ENCODE results near the gene PITPNB. TPM values are rescaled to one million over a fixed set of nuclear protein-coding genes. Genes with fewer than 3 reads are reported as not detected.

The PITPNB gene
- total RNA-seq, 1 experiment from 2014 or later = 17.5 TPM

GRCh38 chr22:27873472-27873871, 45.6 kb downstream of the PITPNB start:
- Histone ChIP-seq H3K27me3 (no peaks in the 10 kb centered on the region), H3K36me3 (peaks cover 85% of the 10 kb centered on the region), H3K4me3 (no peak overlapping the region), H3K9me3 (no peaks in the 10 kb centered on the region)
- no peak for DNase-seq

- no peak for DNase-seq
- no peaks in the 10 kb centered on the region for H3K27me3 ChIP-seq
- H3K4me3 ChIP-seq = no peak overlapping the region
- H3K36me3 ChIP-seq = peaks cover 84% of the 10 kb centered on the region
- no peaks in the 10 kb centered on the region for H3K9me3 ChIP-seq
Measured at GRCh38 chr22:27872488-27872887, 46.6 kb downstream of the PITPNB start.

- Histone ChIP-seq H3K27me3 (no peaks in the 10 kb centered on the region), H3K9me3 (no peaks in the 10 kb centered on the region), H3K36me3 (peaks cover 80% of the 10 kb centered on the region), H3K4me3 (no peak overlapping the region)
- no peak for DNase-seq
Measured at GRCh38 chr22:27871306-27872014, 47.6 kb downstream of the PITPNB start.

GRCh38 chr22:27870234-27871191, 48.5 kb downstream of the PITPNB start:
- H3K27me3 ChIP-seq = no peaks in the 10 kb centered on the region
- no peak overlapping the region for H3K4me3 ChIP-seq
- DNase-seq = no peak
- H3K36me3 ChIP-seq = peaks cover 75% of the 10 kb centered on the region
- H3K9me3 ChIP-seq = no peaks in the 10 kb centered on the region

- H3K9me3 ChIP-seq = no peaks in the 10 kb centered on the region
Measured at GRCh38 chr22:27868732-27869282, 50.2 kb downstream of the PITPNB start.

GRCh38 chr22:27867953-27868731, 50.9 kb downstream of the PITPNB start:
- no peak for DNase-seq
- no peaks in the 10 kb centered on the region for H3K9me3 ChIP-seq
- H3K4me3 ChIP-seq = no peak overlapping the region
- H3K27me3 ChIP-seq = no peaks in the 10 kb centered on the region
- H3K36me3 ChIP-seq = peaks cover 71% of the 10 kb centered on the region

More at GRCh38 chr22:27868732-27869282, 50.2 kb downstream of the PITPNB start:
- DNase-seq = no peak
- Histone ChIP-seq H3K4me3 (no peak overlapping the region), H3K27me3 (no peaks in the 10 kb centered on the region), H3K36me3 (peaks cover 74% of the 10 kb centered on the region)

- Histone ChIP-seq H3K27me3 (no peaks in the 10 kb centered on the region), H3K9me3 (no peaks in the 10 kb centered on the region), H3K4me3 (no peak overlapping the region), H3K36me3 (peaks cover 71% of the 10 kb centered on the region)
- DNase-seq = no peak
Measured at GRCh38 chr22:27867085-27867952, 51.7 kb downstream of the PITPNB start.

- H3K27me3 ChIP-seq = no peaks in the 10 kb centered on the region
- H3K36me3 ChIP-seq = peaks cover 71% of the 10 kb centered on the region
- H3K9me3 ChIP-seq = no peaks in the 10 kb centered on the region
- no peak overlapping the region for H3K4me3 ChIP-seq
- peak; percentile 43 for DNase-seq
Measured at GRCh38 chr22:27866135-27867084, 52.6 kb downstream of the PITPNB start.

- Histone ChIP-seq H3K27me3 (no peaks in the 10 kb centered on the region), H3K36me3 (peaks cover 68% of the 10 kb centered on the region)
Measured at GRCh38 chr22:27865496-27865895, 53.6 kb downstream of the PITPNB start.

GRCh38 chr22:27863556-27863955, 55.5 kb downstream of the PITPNB start:
- Histone ChIP-seq H3K4me3 (no peak overlapping the region), H3K27me3 (no peaks in the 10 kb centered on the region), H3K9me3 (no peaks in the 10 kb centered on the region), H3K36me3 (peaks cover 71% of the 10 kb centered on the region)
- DNase-seq = no peak

More at GRCh38 chr22:27865496-27865895, 53.6 kb downstream of the PITPNB start:
- DNase-seq = no peak
- Histone ChIP-seq H3K9me3 (no peaks in the 10 kb centered on the region), H3K4me3 (no peak overlapping the region)

GRCh38 chr22:27863001-27863400, 56.1 kb downstream of the PITPNB start:
- Histone ChIP-seq H3K36me3 (peaks cover 72% of the 10 kb centered on the region), H3K27me3 (no peaks in the 10 kb centered on the region), H3K9me3 (no peaks in the 10 kb centered on the region), H3K4me3 (no peak overlapping the region)
- DNase-seq = no peak

GRCh38 chr22:27859336-27859735, 59.7 kb downstream of the PITPNB start:
- H3K36me3 ChIP-seq = peaks cover 91% of the 10 kb centered on the region
- H3K4me3 ChIP-seq = no peak overlapping the region
- no peaks in the 10 kb centered on the region for H3K9me3 ChIP-seq
- no peaks in the 10 kb centered on the region for H3K27me3 ChIP-seq
- DNase-seq = no peak

- no peak overlapping the region for H3K4me3 ChIP-seq
- H3K36me3 ChIP-seq = peaks cover 89% of the 10 kb centered on the region
- DNase-seq = no peak
- no peaks in the 10 kb centered on the region for H3K9me3 ChIP-seq
- H3K27me3 ChIP-seq = no peaks in the 10 kb centered on the region
Measured at GRCh38 chr22:27858626-27859025, 60.4 kb downstream of the PITPNB start.

GRCh38 chr22:27857443-27857842, 61.6 kb downstream of the PITPNB start:
- H3K27me3 ChIP-seq = no peaks in the 10 kb centered on the region
- DNase-seq = peak; percentile 60
- no peak overlapping the region for H3K4me3 ChIP-seq
- H3K9me3 ChIP-seq = no peaks in the 10 kb centered on the region
- H3K36me3 ChIP-seq = peaks cover 92% of the 10 kb centered on the region

- peaks cover 92% of the 10 kb centered on the region for H3K36me3 ChIP-seq
- no peak for DNase-seq
Measured at GRCh38 chr22:27856386-27856785, 62.7 kb downstream of the PITPNB start.

More at GRCh38 chr22:27856386-27856785, 62.7 kb downstream of the PITPNB start:
- no peak overlapping the region for H3K4me3 ChIP-seq
- H3K9me3 ChIP-seq = no peaks in the 10 kb centered on the region
- H3K27me3 ChIP-seq = no peaks in the 10 kb centered on the region

All from MG63 (cell line).